ENCODE data around the gene EVI2B.

Gene EVI2B

GRCh38 chr17:31281061-31281460 lies 32.8 kb downstream of the EVI2B start:
- no peak for DNase-seq (ENCODE audit: extremely low read depth, low read depth)

GRCh38 chr17:31279401-31279800 lies 34.5 kb downstream of the EVI2B start:
- no peak for TF ChIP-seq CTCF (IDR thresholded peaks at IDR 0.05; ENCODE audit: low read depth, low read length)
- DNase-seq (ENCODE audit: extremely low read depth, low read depth), result no peak

More at GRCh38 chr17:31281061-31281460, 32.8 kb downstream of the EVI2B start:
- TF ChIP-seq CTCF (IDR thresholded peaks at IDR 0.05; ENCODE audit: low read depth, low read length), result no peak

- no peak for TF ChIP-seq CTCF (IDR thresholded peaks at IDR 0.05; ENCODE audit: low read depth, low read length)
- DNase-seq (ENCODE audit: extremely low read depth, low read depth), result no peak
Observed at GRCh38 chr17:31275116-31275515, 38.7 kb downstream of the EVI2B start.

- DNase-seq (ENCODE audit: extremely low read depth, low read depth), result peak; percentile 29
- no peak for TF ChIP-seq CTCF (IDR thresholded peaks at IDR 0.05; ENCODE audit: low read depth, low read length)
Observed at GRCh38 chr17:31274252-31274651, 39.6 kb downstream of the EVI2B start.

GRCh38 chr17:31273516-31273915 lies 40.3 kb downstream of the EVI2B start:
- TF ChIP-seq CTCF (IDR thresholded peaks at IDR 0.05; ENCODE audit: low read depth, low read length), result no peak
- no peak for DNase-seq (ENCODE audit: extremely low read depth, low read depth)

GRCh38 chr17:31272803-31273202 lies 41.1 kb downstream of the EVI2B start:
- no peak for TF ChIP-seq CTCF (IDR thresholded peaks at IDR 0.05; ENCODE audit: low read depth, low read length)
- DNase-seq (ENCODE audit: extremely low read depth, low read depth), result no peak

- TF ChIP-seq CTCF (IDR thresholded peaks at IDR 0.05; ENCODE audit: low read depth, low read length), result no peak
- no peak for DNase-seq (ENCODE audit: extremely low read depth, low read depth)
Observed at GRCh38 chr17:31272236-31272635, 41.6 kb downstream of the EVI2B start.

All from AG09319 (cell line).